GM12878 (cell line): ENCODE results near the gene KRTAP26-1. TPM values are rescaled to one million over a fixed set of nuclear protein-coding genes. Genes with fewer than 3 reads are reported as not detected.

Experiments used
- ATAC-seq: fragments of 200-7000 bp; cut with Tn5 transposase; 3 replicates; pipeline ENCODE4 v1.9.1; 2020; ENCODE audit warnings: mild to moderate bottlenecking, moderate library complexity
- BruUV-seq: library from RNA; stranded (reverse); fragments of 400-500 nt; replicated peaks from 2 replicates; lab custom pipeline; 2021; lab: Mats Ljungman, UMichigan
- CTCF ChIA-PET: fragments of 300-600 bp; sonication (Branson Sonifier 250); formaldehyde crosslinking; extraction: SDS; loops from one replicate; lab custom pipeline; 2021; ENCODE audit warnings: inconsistent platforms; lab: Yijun Ruan, JAX
- POLR2A ChIA-PET: fragments of 350-600 bp; formaldehyde crosslinking; extraction: SDS; loops from one replicate; lab custom pipeline; 2021; ENCODE audit warnings: inconsistent platforms; lab: Charles Lee
- RAD21 ChIA-PET: fragments of 300-600 bp; sonication (Branson Sonifier 250); formaldehyde crosslinking; loops from one replicate; lab custom pipeline; 2023; ENCODE audit warnings: antibody characterized with exemption; ENCODE audit not compliant: unreplicated experiment; lab: Charles Lee
- SMC1A ChIA-PET: fragments of 300-600 bp; sonication (Branson Sonifier 250); formaldehyde crosslinking; loops from one replicate; lab custom pipeline; 2023; ENCODE audit not compliant: unreplicated experiment, uncharacterized antibody; lab: Charles Lee
- DNase-seq: peaks from one replicate; pipeline ENCODE4 v3.0.0-alpha.2; 2011; ENCODE audit warnings: low read depth, low spot score
- FAIRE-seq: peaks from 3 replicates; lab custom pipeline; 2011; peaks lifted over from hg19 to GRCh38; lab: Jason Lieb, UNC
- H2AFZ ChIP-seq: 2 replicates; pipeline ENCODE4 v1.6.0; 2011; ENCODE audit warnings: low read depth, low read length, control low read depth; ENCODE audit not compliant: control insufficient read depth
- H3K27ac ChIP-seq: 2 replicates; pipeline ENCODE4 v1.5.1; 2011; ENCODE audit warnings: control low read depth; ENCODE audit not compliant: control insufficient read depth, insufficient read depth
- H3K27me3 ChIP-seq, 2 experiments: replicated peaks in 1 of 2; 2 replicates each; pipeline versions ENCODE4 v1.6.0 to v1.6.1; 2011; ENCODE audit warnings: low read length in 1 of 2; ENCODE audit not compliant: control insufficient read depth in 2 of 2, insufficient read depth in 2 of 2
- H3K36me3 ChIP-seq, 2 experiments: 2 replicates each; pipeline ENCODE4 v1.5.1; 2011; ENCODE audit warnings: low read length in 1 of 2; ENCODE audit not compliant: control insufficient read depth in 2 of 2, insufficient read depth in 2 of 2
- H3K4me1 ChIP-seq: 2 replicates; pipeline ENCODE4 v1.6.1; 2011; ENCODE audit warnings: mild to moderate bottlenecking, low read length, moderate library complexity, mixed read lengths; ENCODE audit not compliant: control insufficient read depth, insufficient read depth
- H3K4me2 ChIP-seq: 2 replicates; pipeline ENCODE4 v1.6.0; 2011; ENCODE audit warnings: control low read depth; ENCODE audit not compliant: control insufficient read depth, insufficient read depth
- H3K4me3 ChIP-seq: fragments of 200-600 bp; sonication (generic); 2 replicates; pipeline ENCODE4 v1.5.1; 2016
- H3K79me2 ChIP-seq: 2 replicates; pipeline ENCODE4 v1.6.0; 2011; ENCODE audit warnings: low read length; ENCODE audit not compliant: control insufficient read depth, insufficient read depth
- H3K9ac ChIP-seq: 2 replicates; pipeline ENCODE4 v1.8.0; 2011; ENCODE audit warnings: low read length, control low read depth, mixed read lengths; ENCODE audit not compliant: control insufficient read depth, insufficient read depth
- H3K9me3 ChIP-seq: replicated peaks from 3 replicates; pipeline ENCODE4 v1.5.1; 2011; ENCODE audit warnings: mild to moderate bottlenecking, low read length; ENCODE audit not compliant: control insufficient read depth, insufficient read depth
- H4K20me1 ChIP-seq: 2 replicates; pipeline ENCODE4 v1.6.0; 2011; ENCODE audit not compliant: control insufficient read depth, insufficient read depth
- ATF7 ChIP-seq: fragments of 450-650 bp; IDR thresholded peaks from 2 replicates; pipeline ENCODE4 v1.6.1; 2016; ENCODE audit warnings: low read depth, mild to moderate bottlenecking
- EGR1 ChIP-seq, 2 experiments: IDR thresholded peaks; 1 replicate in 1 of 2; 2 replicates in 1 of 2; pipeline ENCODE4 v1.6.1; 2011 to 2012; ENCODE audit warnings: low read depth in 2 of 2, low read length in 2 of 2, borderline replicate concordance in 1 of 2, mild to moderate bottlenecking in 1 of 2, moderate library complexity in 1 of 2
- MEF2A ChIP-seq: IDR thresholded peaks from 2 replicates; pipeline ENCODE4 v1.6.1; 2011; ENCODE audit warnings: low read depth, mild to moderate bottlenecking, low read length, moderate library complexity; ENCODE audit not compliant: insufficient read depth
- NR2F1 ChIP-seq: fragments of 450-650 bp; conservative IDR thresholded peaks from 2 replicates; pipeline ENCODE4 v1.6.1; 2017; ENCODE audit warnings: mild to moderate bottlenecking
- RAD21 ChIP-seq: IDR thresholded peaks from 2 replicates; pipeline ENCODE4 v1.6.1; 2011; ENCODE audit warnings: mild to moderate bottlenecking, low read depth, low read length, moderate library complexity; ENCODE audit not compliant: insufficient read depth
- RELA ChIP-seq: fragments of 450-650 bp; IDR thresholded peaks from 2 replicates; pipeline ENCODE4 v1.8.0; 2014; ENCODE audit warnings: borderline replicate concordance; ENCODE audit not compliant: partially characterized antibody
- RUNX3 ChIP-seq: IDR thresholded peaks from 2 replicates; pipeline ENCODE4 v1.6.1; 2012; ENCODE audit warnings: low read length, inconsistent platforms
- SIN3A ChIP-seq: IDR thresholded peaks from 2 replicates; pipeline ENCODE4 v1.6.1; 2012; ENCODE audit warnings: low read depth, low read length, improper control_type of control experiment
- STAT1 ChIP-seq: fragments of 450-650 bp; conservative IDR thresholded peaks from 2 replicates; pipeline ENCODE4 v1.6.1; 2014; ENCODE audit warnings: antibody characterized with exemption, mild to moderate bottlenecking
- STAT3 ChIP-seq: IDR thresholded peaks from 2 replicates; pipeline ENCODE4 v1.6.1; 2011; ENCODE audit warnings: low read depth, low read length, improper control_type of control experiment
- TAF1 ChIP-seq: IDR thresholded peaks from 2 replicates; pipeline ENCODE4 v1.6.1; 2011; ENCODE audit warnings: mild to moderate bottlenecking, low read depth, low read length, borderline replicate concordance
- TBL1XR1 ChIP-seq: IDR thresholded peaks from 2 replicates; pipeline ENCODE4 v1.6.1; 2012; ENCODE audit warnings: low read depth, low read length, improper control_type of control experiment
- WGBS: methylation state at CpG from one replicate; pipeline ENCODE4 v1.1.6; 2016; ENCODE audit warnings: low lambda C conversion rate; ENCODE audit not compliant: insufficient replicate concordance, insufficient coverage; ENCODE audit errors: missing lambda C conversion rate; 5-methylcytosine and 5-hydroxymethylcytosine counted together
- in situ Hi-C: fragments of 300-500 bp; cut with MboI; formaldehyde crosslinking; loops from 9 replicates; pipeline ENCODE4 v1.14.3; 2018; ENCODE audit warnings: mixed read lengths
- intact Hi-C: fragments of 100-400 bp; cut with micrococcal nuclease; formaldehyde crosslinking; loops from one replicate; pipeline ENCODE4 v1.14.2; 2022; ENCODE audit not compliant: unreplicated experiment
- polyA plus RNA-seq, 11 experiments: library from polyadenylated mRNA; depleted of rRNA in 4 of 11; unstranded in 6 of 11; stranded (reverse) in 5 of 11; fragments of >200 nt; fragmentation: Nextera tagmentation in 4 of 11; fragmentation: Illumina TruSeq in 1 of 11; extraction: Ambion mirVana in 4 of 11; extraction: Trizol in 1 of 11; gene quantifications; 1 replicate in 1 of 11; 2 replicates in 10 of 11; pipeline versions ENCODE4 v1.2.1 to v1.2.3, GENCODE V29; 2011 to 2016; ENCODE audit warnings: inconsistent platforms in 2 of 11, missing spikeins in 2 of 11, low read depth in 1 of 11
- total RNA-seq, 4 experiments: library from RNA; depleted of rRNA in 3 of 4; stranded (reverse); fragments of >200 nt in 3 of 4; fragmentation: Illumina TruSeq in 1 of 4; extraction: Trizol in 1 of 4; gene quantifications; 2 replicates each; pipeline versions ENCODE4 v1.2.1 to v1.2.3, GENCODE V29; 2013 to 2021
- TF ChIP-seq, protein P1 (sequence below), 3 experiments: IDR thresholded peaks in 2 of 3; conservative IDR thresholded peaks in 1 of 3; 2 replicates each; pipeline ENCODE4 v1.5.1; 2011; ENCODE audit warnings: low read depth in 3 of 3, low read length in 3 of 3, mild to moderate bottlenecking in 3 of 3, control low read depth in 2 of 3, moderate library complexity in 2 of 3, inconsistent platforms in 1 of 3, mixed read lengths in 1 of 3; ENCODE audit not compliant: control insufficient read depth in 2 of 3, insufficient read depth in 1 of 3; ENCODE audit errors: extremely low read depth in 1 of 3
- TF ChIP-seq, protein P2 (sequence below): IDR thresholded peaks from 2 replicates; pipeline ENCODE4 v1.6.1; 2011; ENCODE audit warnings: borderline replicate concordance, low read depth, mild to moderate bottlenecking, moderate library complexity, low read length; ENCODE audit not compliant: insufficient read depth, poor library complexity, severe bottlenecking
- TF ChIP-seq, protein P3 (sequence below): fragments of 450-650 bp; formaldehyde crosslinking; IDR thresholded peaks from 2 replicates; pipeline ENCODE4 v1.4.0; 2020; ENCODE audit warnings: mild to moderate bottlenecking, moderate library complexity

Gene KRTAP26-1
- total and polyA plus RNA-seq, 10 of the 15 experiments (the other 5 are each of a cell fraction or from before 2014, with no cell fraction given) = not detected

DNA sequence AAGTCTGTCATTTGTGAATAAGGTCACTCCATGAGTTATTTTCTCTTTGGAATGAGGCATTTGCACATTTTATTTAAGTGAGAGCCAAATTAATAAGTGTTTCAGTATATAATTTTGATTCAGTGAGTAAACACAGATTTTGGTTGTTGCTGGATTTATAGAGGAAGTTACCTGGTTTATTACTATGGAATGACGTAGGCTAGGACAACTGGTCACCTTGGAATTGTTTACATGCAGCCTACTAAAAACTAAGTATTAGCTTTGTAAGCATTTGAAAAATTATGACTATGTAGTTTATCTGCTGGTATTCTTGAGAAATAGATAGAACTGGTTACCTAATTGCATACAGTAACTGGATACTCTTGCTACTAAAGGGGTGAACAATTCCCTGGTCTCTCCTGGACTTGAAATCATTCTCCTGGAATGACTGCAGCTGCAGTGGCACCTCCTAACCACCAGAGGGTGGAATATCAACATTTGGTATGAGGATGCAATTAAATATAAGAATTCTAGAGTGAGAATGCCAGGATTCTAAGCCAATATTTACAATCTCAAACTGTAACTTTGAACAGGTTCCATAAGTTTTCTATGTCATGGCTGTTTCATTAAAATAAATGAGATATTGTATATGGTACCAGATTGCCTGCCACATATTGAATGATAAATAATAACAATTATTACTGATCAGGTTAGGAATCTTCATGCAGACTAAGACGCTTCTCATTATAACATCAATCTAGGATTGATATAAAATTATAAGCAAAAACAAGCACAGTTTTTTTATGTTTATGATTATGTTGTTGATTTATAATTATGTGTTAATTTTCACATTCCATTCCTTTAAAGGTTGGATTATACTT, 20.8 kb upstream of the KRTAP26-1 start:
- H3K79me2 ChIP-seq = no peaks in the 10 kb centered on the region
- SMC1A ChIA-PET = interaction anchor here (0.9 to 1.0 kb wide), 2 partner anchors 93 to 393 kb away, joined by 3 to 5 read pairs; no protein-coding TSS in a partner anchor
- ATAC-seq (no peak), FAIRE-seq (no peak), DNase-seq (no peak)
- H3K9ac ChIP-seq = no peak overlapping the region
- POLR2A ChIA-PET = no interaction called here
- H3K27me3 ChIP-seq = no peaks in the 10 kb centered on the region
- intact Hi-C loops (loop anchor here (1.0 to 5.0 kb wide), 4 partner anchors 68 to 745 kb away; partner anchors contain the start of gene KRTAP13-4), in situ Hi-C loops (loop anchor here (10.0 kb wide), 1 partner anchor 1264 kb away; no protein-coding TSS in a partner anchor)
- no peaks in the 10 kb centered on the region for H3K9me3 ChIP-seq
- H3K4me3 ChIP-seq = no peak overlapping the region
- RAD21 ChIA-PET = interaction anchor here (1.5 kb wide), 1 partner anchor 746 kb away, joined by 5 read pairs; no protein-coding TSS in a partner anchor
- H3K36me3 ChIP-seq = no peaks in the 10 kb centered on the region
- no peak overlapping the region for H3K4me2 ChIP-seq
- no TSS peak for BruUV-seq
- H4K20me1 ChIP-seq = no peaks in the 10 kb centered on the region
- 43% methylated on average over 2 of the region's 2 CpGs for WGBS
- no peaks in the 10 kb centered on the region for H3K4me1 ChIP-seq
- no peak overlapping the region for H3K27ac ChIP-seq
- no peak overlapping the region for H2AFZ ChIP-seq
- CTCF ChIA-PET = interaction anchor here (0.7 to 1.5 kb wide), 4 partner anchors 65 to 746 kb away, joined by 3 read pairs; no protein-coding TSS in a partner anchor
- TF ChIP-seq MEF2A = no peak
- TF ChIP-seq, protein P1, sequence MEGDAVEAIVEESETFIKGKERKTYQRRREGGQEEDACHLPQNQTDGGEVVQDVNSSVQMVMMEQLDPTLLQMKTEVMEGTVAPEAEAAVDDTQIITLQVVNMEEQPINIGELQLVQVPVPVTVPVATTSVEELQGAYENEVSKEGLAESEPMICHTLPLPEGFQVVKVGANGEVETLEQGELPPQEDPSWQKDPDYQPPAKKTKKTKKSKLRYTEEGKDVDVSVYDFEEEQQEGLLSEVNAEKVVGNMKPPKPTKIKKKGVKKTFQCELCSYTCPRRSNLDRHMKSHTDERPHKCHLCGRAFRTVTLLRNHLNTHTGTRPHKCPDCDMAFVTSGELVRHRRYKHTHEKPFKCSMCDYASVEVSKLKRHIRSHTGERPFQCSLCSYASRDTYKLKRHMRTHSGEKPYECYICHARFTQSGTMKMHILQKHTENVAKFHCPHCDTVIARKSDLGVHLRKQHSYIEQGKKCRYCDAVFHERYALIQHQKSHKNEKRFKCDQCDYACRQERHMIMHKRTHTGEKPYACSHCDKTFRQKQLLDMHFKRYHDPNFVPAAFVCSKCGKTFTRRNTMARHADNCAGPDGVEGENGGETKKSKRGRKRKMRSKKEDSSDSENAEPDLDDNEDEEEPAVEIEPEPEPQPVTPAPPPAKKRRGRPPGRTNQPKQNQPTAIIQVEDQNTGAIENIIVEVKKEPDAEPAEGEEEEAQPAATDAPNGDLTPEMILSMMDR (IDR thresholded peaks at IDR 0.05 in 2 of 3, conservative IDR thresholded peaks at IDR 0.05 in 1 of 3; ENCODE audit: control insufficient read depth in 2 of 3, extremely low read depth in 1 of 3, insufficient read depth in 1 of 3, low read depth in 3 of 3, low read length in 3 of 3) = peak; percentile 51 to 68 (median 51)
- no peak for TF ChIP-seq RELA
- TF ChIP-seq TAF1 = no peak
- peak; percentile 48 for TF ChIP-seq RAD21
- TF ChIP-seq, protein P2, sequence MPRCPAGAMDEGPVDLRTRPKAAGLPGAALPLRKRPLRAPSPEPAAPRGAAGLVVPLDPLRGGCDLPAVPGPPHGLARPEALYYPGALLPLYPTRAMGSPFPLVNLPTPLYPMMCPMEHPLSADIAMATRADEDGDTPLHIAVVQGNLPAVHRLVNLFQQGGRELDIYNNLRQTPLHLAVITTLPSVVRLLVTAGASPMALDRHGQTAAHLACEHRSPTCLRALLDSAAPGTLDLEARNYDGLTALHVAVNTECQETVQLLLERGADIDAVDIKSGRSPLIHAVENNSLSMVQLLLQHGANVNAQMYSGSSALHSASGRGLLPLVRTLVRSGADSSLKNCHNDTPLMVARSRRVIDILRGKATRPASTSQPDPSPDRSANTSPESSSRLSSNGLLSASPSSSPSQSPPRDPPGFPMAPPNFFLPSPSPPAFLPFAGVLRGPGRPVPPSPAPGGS = no peak
- no peak for TF ChIP-seq ATF7
- no peak for TF ChIP-seq NR2F1
- TF ChIP-seq STAT3 = no peak
- TF ChIP-seq STAT1 = no peak
- no peak for TF ChIP-seq SIN3A
- no peak for TF ChIP-seq TBL1XR1
- no peak for TF ChIP-seq RUNX3
- TF ChIP-seq, protein P3, sequence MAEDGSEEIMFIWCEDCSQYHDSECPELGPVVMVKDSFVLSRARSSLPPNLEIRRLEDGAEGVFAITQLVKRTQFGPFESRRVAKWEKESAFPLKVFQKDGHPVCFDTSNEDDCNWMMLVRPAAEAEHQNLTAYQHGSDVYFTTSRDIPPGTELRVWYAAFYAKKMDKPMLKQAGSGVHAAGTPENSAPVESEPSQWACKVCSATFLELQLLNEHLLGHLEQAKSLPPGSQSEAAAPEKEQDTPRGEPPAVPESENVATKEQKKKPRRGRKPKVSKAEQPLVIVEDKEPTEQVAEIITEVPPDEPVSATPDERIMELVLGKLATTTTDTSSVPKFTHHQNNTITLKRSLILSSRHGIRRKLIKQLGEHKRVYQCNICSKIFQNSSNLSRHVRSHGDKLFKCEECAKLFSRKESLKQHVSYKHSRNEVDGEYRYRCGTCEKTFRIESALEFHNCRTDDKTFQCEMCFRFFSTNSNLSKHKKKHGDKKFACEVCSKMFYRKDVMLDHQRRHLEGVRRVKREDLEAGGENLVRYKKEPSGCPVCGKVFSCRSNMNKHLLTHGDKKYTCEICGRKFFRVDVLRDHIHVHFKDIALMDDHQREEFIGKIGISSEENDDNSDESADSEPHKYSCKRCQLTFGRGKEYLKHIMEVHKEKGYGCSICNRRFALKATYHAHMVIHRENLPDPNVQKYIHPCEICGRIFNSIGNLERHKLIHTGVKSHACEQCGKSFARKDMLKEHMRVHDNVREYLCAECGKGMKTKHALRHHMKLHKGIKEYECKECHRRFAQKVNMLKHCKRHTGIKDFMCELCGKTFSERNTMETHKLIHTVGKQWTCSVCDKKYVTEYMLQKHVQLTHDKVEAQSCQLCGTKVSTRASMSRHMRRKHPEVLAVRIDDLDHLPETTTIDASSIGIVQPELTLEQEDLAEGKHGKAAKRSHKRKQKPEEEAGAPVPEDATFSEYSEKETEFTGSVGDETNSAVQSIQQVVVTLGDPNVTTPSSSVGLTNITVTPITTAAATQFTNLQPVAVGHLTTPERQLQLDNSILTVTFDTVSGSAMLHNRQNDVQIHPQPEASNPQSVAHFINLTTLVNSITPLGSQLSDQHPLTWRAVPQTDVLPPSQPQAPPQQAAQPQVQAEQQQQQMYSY (CRISPR knock-in tag) = no peak
- TF ChIP-seq EGR1 (IDR thresholded peaks at IDR 0.05; ENCODE audit: borderline replicate concordance in 1 of 2, low read depth in 2 of 2, low read length in 2 of 2) = no peak
